Osteocyte (in vitro differentiated cells): Measurements from ENCODE around the gene MAP4K4. TPM values are rescaled to one million over a fixed set of nuclear protein-coding genes. Genes with fewer than 3 reads are reported as not detected.

Experiments used
- DNase-seq: peaks from one replicate; pipeline ENCODE4 v3.0.0; 2021; ENCODE audit warnings: mixed read lengths; ENCODE audit not compliant: unreplicated experiment; ENCODE audit errors: extremely low spot score
- H3K27ac Mint-ChIP-seq: one replicate; pipeline ENCODE4 v1.8.0; 2021; ENCODE audit warnings: mild to moderate bottlenecking, mixed read lengths; ENCODE audit not compliant: unreplicated experiment
- H3K27me3 Mint-ChIP-seq: one replicate; pipeline ENCODE4 v1.8.0; 2021; ENCODE audit warnings: mixed read lengths; ENCODE audit not compliant: unreplicated experiment
- H3K36me3 Mint-ChIP-seq: one replicate; pipeline ENCODE4 v1.8.0; 2021; ENCODE audit warnings: mixed read lengths; ENCODE audit not compliant: unreplicated experiment
- H3K4me1 Mint-ChIP-seq: one replicate; pipeline ENCODE4 v1.8.0; 2021; ENCODE audit warnings: mixed read lengths; ENCODE audit not compliant: unreplicated experiment
- H3K4me3 Mint-ChIP-seq: one replicate; pipeline ENCODE4 v1.8.0; 2021; ENCODE audit warnings: mild to moderate bottlenecking, moderate library complexity, mixed read lengths; ENCODE audit not compliant: unreplicated experiment
- H3K9me3 Mint-ChIP-seq: one replicate; pipeline ENCODE4 v1.8.0; 2021; ENCODE audit warnings: mixed read lengths; ENCODE audit not compliant: unreplicated experiment
- total RNA-seq: library from RNA; stranded (reverse); gene quantifications from 2 replicates; pipeline ENCODE4 v1.2.1, GENCODE V29; 2021
- TF ChIP-seq, protein P1 (sequence below): fragments of 200-600 bp; sonication (generic); IDR thresholded peaks from 2 replicates; pipeline ENCODE4 v1.5.0; 2021; ENCODE audit warnings: antibody characterized with exemption, mild to moderate bottlenecking, moderate library complexity

Gene MAP4K4
- total RNA-seq, 1 donor from 2014 or later: 126 TPM

DNA sequence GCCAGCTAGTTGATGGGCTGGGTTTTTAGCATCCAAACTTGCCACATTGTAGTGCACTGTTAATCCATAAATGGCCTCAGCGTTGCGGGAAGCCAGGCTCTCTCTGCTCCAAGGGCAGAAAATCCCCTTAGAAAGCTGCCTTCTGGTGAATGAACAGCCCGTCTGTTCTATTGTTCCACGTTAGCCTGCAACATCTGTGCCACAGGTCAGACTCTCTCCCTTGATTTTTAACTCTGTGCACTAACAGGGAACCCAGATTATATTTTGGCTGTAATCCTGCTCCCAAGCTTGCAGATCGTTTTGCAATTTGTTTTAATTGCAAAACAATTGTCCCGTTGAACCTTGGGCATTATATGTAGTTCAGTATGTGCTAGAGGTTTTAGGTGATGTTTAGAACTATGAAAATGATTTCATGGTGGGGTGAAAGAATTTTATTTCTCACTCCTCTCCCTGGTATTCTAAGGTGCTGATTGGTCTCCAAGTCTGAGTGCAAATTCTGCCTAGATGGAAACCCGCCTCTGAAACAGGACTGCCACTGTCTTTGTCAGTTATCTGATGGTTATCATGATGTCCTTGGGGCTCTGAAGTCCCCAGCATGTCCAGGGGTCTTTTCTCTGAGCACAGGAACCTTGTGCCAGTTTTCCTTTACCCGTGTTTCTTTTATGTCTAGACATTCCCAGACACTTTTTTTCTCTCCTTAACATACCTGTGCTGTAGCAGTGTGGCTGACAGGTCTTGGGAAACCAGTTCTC lies 106.6 kb downstream of the MAP4K4 start:
- DNase-seq: no peak
- no peak overlapping the region for H3K4me3 Mint-ChIP-seq
- peak overlapping the region; percentile 21 for H3K27ac Mint-ChIP-seq
- TF ChIP-seq, protein P1, sequence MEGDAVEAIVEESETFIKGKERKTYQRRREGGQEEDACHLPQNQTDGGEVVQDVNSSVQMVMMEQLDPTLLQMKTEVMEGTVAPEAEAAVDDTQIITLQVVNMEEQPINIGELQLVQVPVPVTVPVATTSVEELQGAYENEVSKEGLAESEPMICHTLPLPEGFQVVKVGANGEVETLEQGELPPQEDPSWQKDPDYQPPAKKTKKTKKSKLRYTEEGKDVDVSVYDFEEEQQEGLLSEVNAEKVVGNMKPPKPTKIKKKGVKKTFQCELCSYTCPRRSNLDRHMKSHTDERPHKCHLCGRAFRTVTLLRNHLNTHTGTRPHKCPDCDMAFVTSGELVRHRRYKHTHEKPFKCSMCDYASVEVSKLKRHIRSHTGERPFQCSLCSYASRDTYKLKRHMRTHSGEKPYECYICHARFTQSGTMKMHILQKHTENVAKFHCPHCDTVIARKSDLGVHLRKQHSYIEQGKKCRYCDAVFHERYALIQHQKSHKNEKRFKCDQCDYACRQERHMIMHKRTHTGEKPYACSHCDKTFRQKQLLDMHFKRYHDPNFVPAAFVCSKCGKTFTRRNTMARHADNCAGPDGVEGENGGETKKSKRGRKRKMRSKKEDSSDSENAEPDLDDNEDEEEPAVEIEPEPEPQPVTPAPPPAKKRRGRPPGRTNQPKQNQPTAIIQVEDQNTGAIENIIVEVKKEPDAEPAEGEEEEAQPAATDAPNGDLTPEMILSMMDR: no peak
- H3K27me3 Mint-ChIP-seq: no peaks in the 10 kb centered on the region
- H3K36me3 Mint-ChIP-seq: no peaks in the 10 kb centered on the region
- peaks cover 57% of the 10 kb centered on the region for H3K4me1 Mint-ChIP-seq
- no peaks in the 10 kb centered on the region for H3K9me3 Mint-ChIP-seq

DNA sequence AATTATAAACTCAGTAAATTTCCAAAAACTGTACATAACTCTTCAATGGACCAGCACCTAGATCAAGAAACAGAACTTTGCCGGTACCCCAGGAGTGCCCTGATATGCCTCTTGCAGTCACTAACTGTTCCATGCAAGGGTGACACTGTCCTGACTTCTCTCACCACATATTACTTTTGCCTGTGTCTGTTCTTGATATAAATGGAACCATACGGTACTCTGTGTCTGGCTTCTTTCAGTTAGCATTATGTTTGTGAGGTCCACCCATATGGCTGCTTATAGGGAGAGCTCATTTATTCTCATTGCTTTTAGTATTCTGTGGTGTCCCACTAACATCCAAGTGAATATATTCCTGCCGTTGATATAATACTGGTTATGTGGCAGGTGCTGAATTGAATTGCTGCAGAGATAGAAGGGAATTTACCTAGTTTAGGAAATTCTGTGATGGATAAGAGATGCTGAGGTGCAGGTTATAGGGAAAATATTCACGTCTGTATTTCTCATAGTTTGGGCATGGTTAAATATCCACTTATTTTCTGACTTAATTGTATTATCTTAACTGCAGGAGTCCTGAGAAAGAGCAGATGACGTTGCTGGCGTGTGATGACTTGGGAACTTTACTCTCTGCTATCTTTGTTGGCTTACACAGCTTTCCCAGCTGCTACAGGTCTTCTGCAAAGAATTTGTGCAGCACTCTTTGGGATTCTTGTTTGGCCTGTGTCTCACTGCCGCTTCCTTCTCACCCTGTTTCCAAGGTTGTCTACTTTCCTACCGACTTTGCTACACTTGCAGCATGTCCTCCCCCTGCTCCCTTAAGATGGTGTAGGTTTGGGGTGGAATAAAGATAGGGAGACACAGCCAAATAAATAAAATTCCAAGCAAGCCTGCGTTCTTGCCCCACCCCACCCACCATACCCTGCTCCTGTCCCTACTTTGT lies 107.9 kb downstream of the MAP4K4 start:
- Mint-ChIP-seq H3K9me3 (no peaks in the 10 kb centered on the region), H3K27me3 (no peaks in the 10 kb centered on the region), H3K36me3 (no peaks in the 10 kb centered on the region), H3K4me3 (no peak overlapping the region), H3K27ac (peak overlapping the region; percentile 82), H3K4me1 (peaks cover 68% of the 10 kb centered on the region)
- TF ChIP-seq, protein P1: no peak
- DNase-seq: no peak

DNA sequence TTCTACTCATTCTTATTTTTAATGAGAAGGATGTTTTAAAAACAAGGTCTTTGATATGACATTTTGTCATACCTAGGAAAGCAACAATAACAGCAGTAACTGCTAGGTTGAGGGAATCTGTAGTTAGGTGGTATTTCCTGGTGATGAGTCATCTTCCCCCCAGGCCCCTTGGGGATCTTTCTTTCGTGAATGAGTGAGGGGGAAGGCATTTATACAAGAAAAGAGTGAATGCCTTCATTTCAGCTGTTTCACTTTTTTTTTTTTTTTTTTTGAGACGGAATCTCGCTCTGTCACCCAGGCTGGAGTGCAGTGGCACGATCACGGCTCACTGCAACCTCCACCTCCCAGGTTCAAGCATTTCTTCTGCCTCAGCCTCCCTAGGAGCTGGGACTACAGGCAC lies 108.6 kb downstream of the MAP4K4 start:
- Mint-ChIP-seq H3K9me3 (no peaks in the 10 kb centered on the region), H3K4me3 (peak overlapping the region; percentile 40), H3K27me3 (no peaks in the 10 kb centered on the region), H3K4me1 (peaks cover 69% of the 10 kb centered on the region), H3K36me3 (no peaks in the 10 kb centered on the region), H3K27ac (peak overlapping the region; percentile 82)
- DNase-seq: no peak
- TF ChIP-seq, protein P1: no peak

DNA sequence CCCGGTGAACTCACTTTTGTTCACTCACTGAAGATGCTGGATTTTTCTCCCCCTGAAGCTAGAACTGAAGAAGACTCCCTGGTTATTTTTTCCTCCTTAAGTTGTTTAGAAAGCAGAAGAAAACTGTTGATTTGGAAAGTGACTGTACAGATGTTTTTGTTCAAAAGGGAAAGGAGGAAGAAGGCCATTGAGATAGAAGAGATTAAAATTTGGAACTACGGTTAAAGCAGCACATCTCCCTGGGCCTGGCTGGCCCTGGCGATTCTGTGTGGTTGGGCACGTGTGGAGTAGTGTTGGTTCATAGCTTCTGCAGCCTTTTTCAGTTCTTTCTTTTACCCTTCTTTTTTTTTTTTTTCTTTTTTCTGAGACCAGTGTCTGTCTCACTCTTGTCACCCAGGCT lies 109.2 kb downstream of the MAP4K4 start:
- Mint-ChIP-seq H3K9me3 (no peaks in the 10 kb centered on the region), H3K27ac (peak overlapping the region; percentile 82), H3K4me1 (peaks cover 71% of the 10 kb centered on the region), H3K4me3 (peak overlapping the region; percentile 40), H3K36me3 (no peaks in the 10 kb centered on the region), H3K27me3 (no peaks in the 10 kb centered on the region)
- DNase-seq: no peak
- TF ChIP-seq, protein P1: no peak

DNA sequence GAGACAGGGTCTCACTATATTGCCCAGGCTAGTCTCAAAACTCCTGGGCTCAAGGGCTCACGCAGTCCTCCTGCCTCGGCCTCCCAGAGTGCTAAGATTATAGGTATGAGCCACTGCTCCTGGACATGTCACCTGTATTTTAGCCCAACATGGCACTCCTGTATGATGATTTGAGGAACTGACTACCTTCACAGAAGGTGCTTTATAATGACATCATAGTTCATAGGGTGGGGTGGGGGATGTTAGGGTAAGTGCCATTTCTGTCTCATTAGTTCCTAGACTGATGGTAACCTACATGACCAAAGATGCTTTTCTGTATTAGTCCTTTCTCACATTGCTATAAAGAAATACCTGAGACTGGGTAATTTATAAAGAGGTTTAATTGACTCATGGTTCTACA lies 109.7 kb downstream of the MAP4K4 start:
- peaks cover 70% of the 10 kb centered on the region for H3K4me1 Mint-ChIP-seq
- no peaks in the 10 kb centered on the region for H3K27me3 Mint-ChIP-seq
- no peak overlapping the region for H3K4me3 Mint-ChIP-seq
- DNase-seq: no peak
- H3K27ac Mint-ChIP-seq: peak overlapping the region; percentile 82
- TF ChIP-seq, protein P1: no peak
- no peaks in the 10 kb centered on the region for H3K36me3 Mint-ChIP-seq
- H3K9me3 Mint-ChIP-seq: no peaks in the 10 kb centered on the region
